HG03175 (cell line): ENCODE results near the gene CLEC1A.

ENCODE experiments used
- ATAC-seq: cut with Tn5 transposase; IDR thresholded peaks from one replicate; pipeline ENCODE4 v1.9.1; 2021; ENCODE audit warnings: mild to moderate bottlenecking, moderate library complexity; ENCODE audit not compliant: unreplicated experiment

The CLEC1A gene, protein sequence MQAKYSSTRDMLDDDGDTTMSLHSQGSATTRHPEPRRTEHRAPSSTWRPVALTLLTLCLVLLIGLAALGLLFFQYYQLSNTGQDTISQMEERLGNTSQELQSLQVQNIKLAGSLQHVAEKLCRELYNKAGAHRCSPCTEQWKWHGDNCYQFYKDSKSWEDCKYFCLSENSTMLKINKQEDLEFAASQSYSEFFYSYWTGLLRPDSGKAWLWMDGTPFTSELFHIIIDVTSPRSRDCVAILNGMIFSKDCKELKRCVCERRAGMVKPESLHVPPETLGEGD

DNA sequence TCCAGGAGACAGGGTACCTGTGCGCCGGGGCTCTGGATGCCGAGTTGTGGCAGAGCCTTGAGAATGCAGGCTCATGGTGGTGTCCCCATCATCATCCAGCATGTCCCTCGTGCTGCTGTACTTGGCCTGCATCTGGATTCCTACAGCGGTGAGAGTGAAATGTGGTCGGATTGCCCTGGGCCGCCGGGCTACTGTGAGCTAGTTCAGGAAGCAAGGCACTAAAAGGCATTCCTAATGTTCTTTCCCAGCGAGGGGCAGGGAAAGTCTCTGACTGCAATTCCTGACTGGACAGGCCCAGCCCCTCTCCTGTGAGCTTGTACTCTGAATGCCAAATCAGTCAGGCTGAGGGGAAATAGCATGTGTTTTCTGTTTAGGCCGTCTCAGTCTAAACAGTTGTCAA lies at the start of gene CLEC1A:
CLEC1A (minus strand) TSS at position 195 of the 400 bp plus-strand sequence; CDS start at position 132, 63 bp downstream.
- ATAC-seq, result no peak

GRCh38 chr12:10147714-10148403 lies 49.1 kb upstream of the CLEC1A start:
- ATAC-seq, result no peak

GRCh38 chr12:10142976-10143589 lies 44.3 kb upstream of the CLEC1A start:
- no peak for ATAC-seq

DNA sequence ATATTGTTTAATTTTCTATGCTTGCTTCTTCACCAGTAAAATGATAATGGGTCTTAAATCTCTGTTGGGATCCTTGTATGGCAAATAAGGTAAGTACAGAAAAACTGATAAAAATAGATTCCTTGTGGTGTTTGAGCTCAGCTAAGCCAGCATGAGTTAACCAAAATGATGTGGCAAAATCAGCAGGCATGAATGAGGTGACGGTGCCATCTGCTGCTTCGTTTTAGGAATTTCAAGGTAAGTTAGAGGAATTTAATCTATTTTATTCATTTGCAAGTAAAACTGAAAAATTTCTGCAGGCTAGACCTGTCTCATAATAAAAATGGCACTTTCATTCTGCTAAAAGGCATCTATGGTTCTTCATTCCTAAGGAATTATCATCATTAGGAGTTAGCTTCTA lies 41.2 kb upstream of the CLEC1A start:
- no peak for ATAC-seq

DNA sequence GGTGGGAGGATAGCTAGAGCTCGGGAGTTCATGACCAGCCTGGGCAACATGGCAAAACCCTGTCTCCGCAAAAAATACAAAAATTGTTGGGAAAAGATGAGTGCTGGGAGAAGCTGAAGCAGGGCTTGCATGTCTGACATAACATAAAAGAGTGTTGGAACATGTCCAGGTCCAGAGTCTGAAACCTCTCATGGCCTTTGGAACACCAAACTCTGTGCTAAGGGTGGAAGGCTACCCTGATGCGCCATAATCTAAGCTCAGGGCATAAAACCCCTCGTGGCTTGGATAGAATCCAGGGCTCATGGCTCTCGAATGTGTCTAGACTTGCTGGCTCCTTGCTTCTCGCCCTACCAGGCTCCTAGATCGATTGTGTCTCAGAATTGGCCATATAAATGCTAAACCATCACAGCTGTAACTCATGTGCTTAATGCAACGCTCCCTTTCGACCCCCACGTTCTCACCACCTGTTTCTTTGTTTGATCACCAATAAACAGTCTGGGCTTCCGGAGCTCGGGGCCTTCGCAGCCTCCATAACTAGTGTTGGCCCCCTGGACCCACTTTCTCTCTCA lies 37.9 kb upstream of the CLEC1A start:
- no peak for ATAC-seq

GRCh38 chr12:10135126-10135525 lies 36.3 kb upstream of the CLEC1A start:
- ATAC-seq, result no peak

DNA sequence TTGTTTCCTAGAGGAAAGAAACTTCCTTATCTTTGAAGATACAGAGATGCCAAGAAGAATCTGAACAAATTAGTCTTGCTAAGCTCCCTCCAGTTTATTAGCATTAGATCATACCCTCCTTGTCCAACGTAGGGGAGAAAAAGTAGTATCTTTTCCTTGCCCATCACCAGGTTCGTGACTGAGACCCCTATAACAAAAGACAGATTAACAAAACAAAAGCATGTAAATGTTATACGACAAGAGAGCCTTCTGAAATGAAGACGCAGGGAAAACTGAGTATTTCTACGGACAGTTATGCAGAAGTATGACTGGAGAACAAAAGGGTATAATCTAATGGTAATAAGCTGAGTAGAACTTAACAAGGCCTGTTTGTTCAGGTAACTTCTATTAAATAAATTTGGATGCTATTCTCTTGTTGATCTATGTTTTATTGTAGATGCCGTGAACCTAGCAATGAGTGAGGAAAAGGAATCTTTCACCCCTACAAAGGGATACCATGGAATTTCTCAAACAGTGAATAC lies 34.1 kb upstream of the CLEC1A start:
- no peak for ATAC-seq

GRCh38 chr12:10131111-10131690 lies 32.4 kb upstream of the CLEC1A start:
- ATAC-seq, result no peak

GRCh38 chr12:10130042-10130441 lies 31.3 kb upstream of the CLEC1A start, which contains the start of gene CLEC7A:
Gene CLEC7A (minus strand): TSS chr12:10130199. CDS start chr12:10130082, 117 bp downstream.
- ATAC-seq, result peak; percentile 72

DNA sequence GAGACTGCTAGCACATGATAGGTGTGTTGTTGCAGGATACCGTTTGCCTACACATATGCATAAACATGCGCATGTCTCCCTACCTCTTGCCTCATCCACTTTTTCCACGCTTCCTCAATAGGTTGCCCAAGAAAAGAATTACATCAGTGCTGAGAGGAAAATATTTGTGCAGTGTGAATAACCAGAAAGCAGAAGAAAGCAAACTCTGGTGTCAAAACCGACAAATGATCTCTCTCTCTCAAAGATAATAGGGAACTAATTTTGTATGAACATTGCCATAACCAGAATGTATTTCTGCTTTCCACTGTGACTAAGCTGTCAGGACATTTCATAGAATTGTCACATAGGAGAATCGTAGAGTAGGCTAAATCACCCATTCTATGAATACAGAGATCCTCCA lies 29.9 kb upstream of the CLEC1A start:
- ATAC-seq, result no peak

DNA sequence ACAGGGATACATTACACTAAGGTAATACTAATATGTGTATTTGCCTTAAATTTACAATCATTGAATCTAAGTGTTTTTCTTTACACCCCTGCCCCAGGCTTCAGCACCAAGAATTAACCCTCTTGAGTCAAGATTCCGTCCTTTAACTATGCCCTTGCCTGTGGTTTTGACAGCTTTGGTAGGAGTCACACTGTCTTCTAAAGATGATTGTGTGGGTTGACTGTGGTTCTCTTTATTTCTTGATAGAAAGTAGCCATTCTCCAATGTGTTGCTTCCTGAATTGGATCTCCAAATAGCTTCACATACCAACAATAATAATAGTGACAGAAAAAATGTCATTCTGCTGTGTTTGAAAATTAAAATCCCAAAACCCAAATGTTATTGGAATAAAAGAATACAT lies 27.6 kb upstream of the CLEC1A start:
- no peak for ATAC-seq

DNA sequence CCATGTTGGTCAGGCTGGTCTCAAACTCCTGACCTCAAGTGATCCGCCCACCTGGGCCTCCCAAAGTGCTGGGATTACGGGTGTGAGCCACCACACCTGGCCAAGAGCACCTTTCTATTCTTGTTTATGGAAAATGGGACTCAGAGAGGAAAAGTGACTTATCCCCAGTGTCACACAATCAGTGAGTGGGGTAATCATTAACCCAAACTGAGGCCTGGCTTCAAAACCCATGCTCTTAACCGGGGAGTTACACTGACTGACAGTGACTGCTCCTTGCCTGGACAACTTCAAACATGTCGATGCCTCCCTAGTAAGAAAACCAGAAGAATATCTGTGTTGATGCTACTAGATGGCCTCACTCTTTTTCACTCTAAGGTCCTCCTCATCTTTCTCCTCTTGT lies 23.9 kb upstream of the CLEC1A start:
- no peak for ATAC-seq

DNA sequence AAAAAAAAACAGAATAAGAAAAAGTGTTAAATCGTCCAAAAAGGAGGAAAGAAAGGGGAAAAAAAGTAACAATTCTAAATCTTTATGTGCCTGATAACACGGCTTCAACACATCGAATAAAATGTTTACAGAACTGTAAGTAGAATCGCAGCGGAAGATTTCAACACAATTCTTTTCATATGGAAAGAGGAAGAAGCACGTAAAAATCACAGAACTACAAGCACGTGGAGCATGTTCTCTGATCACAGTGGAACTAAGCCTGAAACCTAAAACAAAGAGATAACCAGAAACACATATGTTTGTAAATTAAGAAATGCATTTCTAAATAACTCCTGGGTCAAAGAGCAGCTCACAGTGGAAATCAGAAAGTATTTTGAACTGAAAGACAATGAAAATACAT lies 22.5 kb upstream of the CLEC1A start:
- no peak for ATAC-seq

- no peak for ATAC-seq
Measured at GRCh38 chr12:10119066-10119465, 20.3 kb upstream of the CLEC1A start.

- ATAC-seq, result no peak
Measured at GRCh38 chr12:10115890-10116289, 17.1 kb upstream of the CLEC1A start.

GRCh38 chr12:10115311-10115710 lies 16.5 kb upstream of the CLEC1A start:
- ATAC-seq, result no peak

DNA sequence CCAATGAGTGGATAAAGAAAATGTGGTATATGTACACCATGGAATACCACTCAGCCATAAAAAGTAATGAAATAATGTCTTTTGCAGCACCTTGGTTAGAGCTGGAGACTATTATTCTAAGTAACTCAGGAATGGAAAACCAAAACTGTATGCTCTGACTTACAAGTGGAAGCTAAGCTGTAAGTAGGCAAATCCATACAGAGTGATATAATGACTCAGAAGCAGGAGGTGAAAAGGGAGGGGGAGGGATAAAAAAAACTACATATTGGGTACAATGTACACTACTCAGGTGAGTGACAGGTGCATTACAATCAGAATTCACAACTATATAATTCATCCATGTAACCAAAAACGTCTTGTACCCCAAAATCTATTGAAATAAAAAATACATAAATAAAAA lies 15.1 kb upstream of the CLEC1A start:
- ATAC-seq, result no peak

GRCh38 chr12:10113075-10113474 lies 14.3 kb upstream of the CLEC1A start:
- ATAC-seq, result no peak

GRCh38 chr12:10111451-10111850 lies 12.7 kb upstream of the CLEC1A start:
- ATAC-seq, result no peak

GRCh38 chr12:10110256-10110844 lies 11.6 kb upstream of the CLEC1A start:
- ATAC-seq, result no peak

- no peak for ATAC-seq
Measured at GRCh38 chr12:10102322-10102721, 3.5 kb upstream of the CLEC1A start.
